Activated CD4-positive, alpha-beta memory T cell treated with anti-CD3 and anti-CD28 coated beads, Interleukin-2, amount 10 ng/mL, durations not matched to agents 7 days and 5 days (primary cell): ENCODE measurements around the gene ATP1B4. TPM values are rescaled to one million over a fixed set of nuclear protein-coding genes. Genes with fewer than 3 reads are reported as not detected.

Experiments used
- CTCF ChIA-PET: fragments of 350-600 bp; sonication (Branson Sonifier 250); formaldehyde crosslinking; loops from one replicate; lab custom pipeline; 2021; ENCODE audit warnings: antibody characterized with exemption, inconsistent platforms; lab: Charles Lee
- POLR2A ChIA-PET: fragments of 350-600 bp; sonication (Branson Sonifier 250); formaldehyde crosslinking; loops from one replicate; lab custom pipeline; 2021; ENCODE audit warnings: antibody characterized with exemption; lab: Charles Lee
- DNase-seq: peaks from one replicate; pipeline ENCODE4 v3.0.0-alpha.2; 2020
- H3K27ac Mint-ChIP-seq: one replicate; pipeline ENCODE4 v1.8.0; 2021; ENCODE audit warnings: mild to moderate bottlenecking, mixed read lengths
- H3K27me3 Mint-ChIP-seq: one replicate; pipeline ENCODE4 v1.8.0; 2021; ENCODE audit warnings: mixed read lengths
- H3K36me3 Mint-ChIP-seq: one replicate; pipeline ENCODE4 v1.8.0; 2021; ENCODE audit warnings: low read depth, mixed read lengths
- H3K4me1 Mint-ChIP-seq: one replicate; pipeline ENCODE4 v1.8.0; 2021; ENCODE audit warnings: mixed read lengths
- H3K4me3 Mint-ChIP-seq: one replicate; pipeline ENCODE4 v1.8.0; 2021; ENCODE audit warnings: mild to moderate bottlenecking, mixed read lengths
- H3K9me3 Mint-ChIP-seq: one replicate; pipeline ENCODE4 v1.8.0; 2021; ENCODE audit warnings: mixed read lengths
- total RNA-seq, 2 experiments: library from RNA; stranded (reverse); gene quantifications; one replicate each; pipeline ENCODE4 v1.2.3, GENCODE V29; 2021

ATP1B4 gene
- total RNA-seq, 2 experiments from 2014 or later, result not detected

DNA sequence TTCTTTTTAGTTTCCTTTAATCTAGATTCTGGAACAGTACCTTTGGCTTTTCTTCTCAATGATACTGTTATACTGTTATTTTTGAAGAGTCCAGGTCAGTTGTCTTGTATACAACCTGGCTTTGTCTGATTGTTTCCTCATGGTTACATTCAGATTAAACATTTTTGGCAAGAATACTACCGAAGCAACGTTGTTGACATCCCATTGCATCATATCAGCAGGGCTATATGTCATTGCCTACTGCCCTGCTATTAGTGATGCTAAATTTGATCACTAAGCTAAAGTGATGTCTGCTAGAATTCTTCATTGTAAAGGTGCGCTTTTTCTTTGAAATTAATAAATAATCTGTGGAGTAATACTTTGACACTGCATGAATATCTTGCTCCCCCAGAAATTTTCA, 5.8 kb upstream of the ATP1B4 start:
- Mint-ChIP-seq H3K9me3 (no peaks in the 10 kb centered on the region), H3K4me3 (no peak overlapping the region), H3K27me3 (no peaks in the 10 kb centered on the region), H3K36me3 (no peaks in the 10 kb centered on the region), H3K27ac (no peak overlapping the region), H3K4me1 (no peaks in the 10 kb centered on the region)
- DNase-seq, result no peak
- ChIA-PET CTCF (no interaction called here), POLR2A (no interaction called here)

DNA sequence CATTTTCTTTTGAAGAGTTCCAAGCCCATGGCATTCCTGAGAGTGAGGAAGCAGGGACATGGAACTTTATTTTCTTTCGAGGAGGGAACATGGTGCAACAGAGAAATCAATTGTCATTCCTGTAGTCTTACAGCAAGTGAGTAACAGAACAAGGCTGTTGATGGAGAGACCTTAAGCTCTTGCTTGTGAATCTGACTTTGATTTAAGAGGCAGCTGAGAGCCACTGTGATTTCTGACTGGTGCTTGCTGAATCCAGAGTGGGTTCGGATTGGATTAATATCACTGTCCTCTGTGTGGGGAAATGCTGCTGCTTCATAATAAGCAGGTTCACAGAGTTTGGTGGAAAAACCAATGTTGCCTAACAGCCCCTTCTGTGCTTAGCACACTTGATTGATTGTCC, 4.7 kb upstream of the ATP1B4 start:
- no peak overlapping the region for H3K4me3 Mint-ChIP-seq
- CTCF ChIA-PET, result no interaction called here
- no peaks in the 10 kb centered on the region for H3K9me3 Mint-ChIP-seq
- no peaks in the 10 kb centered on the region for H3K4me1 Mint-ChIP-seq
- DNase-seq, result no peak
- H3K36me3 Mint-ChIP-seq, result no peaks in the 10 kb centered on the region
- H3K27me3 Mint-ChIP-seq, result no peaks in the 10 kb centered on the region
- POLR2A ChIA-PET, result no interaction called here
- H3K27ac Mint-ChIP-seq, result no peak overlapping the region

DNA sequence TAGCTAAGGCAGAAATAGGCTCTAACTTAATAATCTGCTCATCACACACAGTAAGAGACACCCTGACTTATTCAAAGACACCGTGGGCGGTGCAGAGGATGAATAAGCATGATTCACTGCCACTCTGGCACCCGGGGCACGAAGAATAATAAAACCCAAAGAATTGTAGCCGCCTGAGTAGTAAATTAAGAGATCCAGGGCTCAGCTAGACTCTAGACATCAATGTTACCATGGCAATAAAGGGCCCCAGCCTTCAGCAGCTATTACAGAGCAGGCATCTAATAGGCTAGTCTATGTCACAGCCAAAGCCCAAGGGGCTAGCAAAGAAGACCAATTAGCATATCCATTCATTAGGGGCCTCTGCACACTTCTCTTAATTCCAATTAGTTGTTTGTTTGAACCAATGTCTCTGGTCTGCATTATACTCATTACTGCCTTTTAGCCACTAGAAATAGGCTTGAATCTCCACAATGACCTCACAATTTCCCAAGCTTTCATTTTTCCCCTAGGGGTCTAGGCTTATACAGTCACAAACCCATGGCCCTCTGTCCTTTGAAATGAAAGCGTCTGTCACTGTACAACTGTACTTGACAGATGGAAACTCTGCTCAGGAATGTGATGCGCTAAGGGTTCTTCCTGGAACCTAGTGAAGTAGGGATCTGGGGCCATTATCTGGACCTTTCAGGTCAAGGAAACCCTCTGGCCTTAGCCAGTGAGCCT, 3.0 kb upstream of the ATP1B4 start:
- Mint-ChIP-seq H3K4me1 (no peaks in the 10 kb centered on the region), H3K27ac (no peak overlapping the region), H3K9me3 (no peaks in the 10 kb centered on the region), H3K27me3 (no peaks in the 10 kb centered on the region), H3K4me3 (no peak overlapping the region), H3K36me3 (no peaks in the 10 kb centered on the region)
- no peak for DNase-seq
- ChIA-PET CTCF (no interaction called here), POLR2A (no interaction called here)

DNA sequence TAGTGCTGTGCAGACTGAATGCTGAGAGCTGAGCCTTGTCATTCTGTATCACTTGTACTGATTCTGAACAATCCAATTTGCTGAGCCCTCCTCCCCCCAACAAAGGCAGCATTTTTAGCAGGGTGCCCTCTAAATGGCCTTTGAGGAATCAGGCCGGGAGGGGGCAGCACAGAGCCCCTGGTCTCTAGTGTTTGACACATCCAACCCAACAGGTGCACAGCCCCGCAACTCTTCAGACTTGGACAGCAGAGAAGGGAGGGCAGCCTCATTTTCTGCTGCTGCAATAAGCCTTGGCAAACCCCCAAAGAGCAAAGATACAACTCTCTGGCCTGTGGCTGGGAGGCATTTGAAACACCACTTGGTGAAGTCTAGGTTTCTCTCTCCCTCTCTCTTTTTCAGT, 3.4 kb downstream of the ATP1B4 start:
- DNase-seq, result peak; percentile 53
- Mint-ChIP-seq H3K36me3 (no peaks in the 10 kb centered on the region), H3K27me3 (no peaks in the 10 kb centered on the region), H3K4me1 (no peaks in the 10 kb centered on the region), H3K9me3 (no peaks in the 10 kb centered on the region), H3K4me3 (no peak overlapping the region), H3K27ac (no peak overlapping the region)
- ChIA-PET POLR2A (no interaction called here), CTCF (interaction anchor here (0.6 to 2.0 kb wide), 4 partner anchors 100 to 1202 kb away, joined by 3 to 5 read pairs (median 3); no protein-coding TSS in a partner anchor)

DNA sequence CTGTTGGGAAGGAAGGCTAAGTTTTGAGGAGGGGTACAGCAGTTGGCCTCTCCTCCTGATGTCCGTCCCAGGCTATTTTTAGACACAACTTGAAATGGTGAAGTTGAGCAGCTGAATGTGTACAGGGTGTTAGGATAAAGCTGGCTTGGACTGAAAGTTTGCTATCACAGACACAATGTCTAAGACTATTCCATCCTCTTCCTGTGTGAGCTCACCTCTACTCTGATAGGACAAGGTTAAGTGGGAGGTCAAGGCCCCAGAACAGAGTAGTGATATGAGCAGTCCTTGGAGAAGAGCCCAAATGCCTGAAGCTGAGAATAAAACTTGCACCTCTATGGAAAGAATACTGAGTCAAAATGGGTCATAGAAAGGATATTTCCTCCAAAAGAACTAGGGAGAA, 4.1 kb downstream of the ATP1B4 start:
- no peak overlapping the region for H3K27ac Mint-ChIP-seq
- no peak overlapping the region for H3K4me3 Mint-ChIP-seq
- CTCF ChIA-PET, result interaction anchor here (2.0 kb wide), 1 partner anchor 100 kb away, joined by 5 read pairs; no protein-coding TSS in a partner anchor

DNA sequence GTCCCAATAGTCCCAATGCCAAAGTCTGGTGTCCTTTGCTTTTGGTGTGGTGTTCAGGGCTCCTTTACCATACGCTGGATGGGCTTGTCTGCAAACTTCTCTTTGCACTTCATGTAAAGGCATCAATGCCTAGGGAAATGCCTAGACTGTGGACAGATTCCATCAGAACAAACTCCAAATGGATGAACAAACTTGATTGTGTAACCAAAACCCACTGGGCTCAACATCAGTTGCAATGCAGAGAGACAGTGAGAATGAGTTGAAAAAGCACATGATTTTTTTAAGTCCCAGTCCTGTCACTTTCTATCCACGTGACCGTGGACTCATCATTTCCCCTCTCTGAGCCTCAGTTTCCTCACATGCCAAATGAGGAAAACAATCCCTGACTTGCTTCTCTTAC, 4.9 kb downstream of the ATP1B4 start:
- Mint-ChIP-seq H3K4me1 (no peaks in the 10 kb centered on the region), H3K4me3 (no peak overlapping the region), H3K27me3 (no peaks in the 10 kb centered on the region), H3K27ac (no peak overlapping the region), H3K9me3 (no peaks in the 10 kb centered on the region), H3K36me3 (no peaks in the 10 kb centered on the region)
- POLR2A ChIA-PET, result no interaction called here
- no peak for DNase-seq
- CTCF ChIA-PET, result no interaction called here

More for the DNA sequence above, 4.1 kb downstream of the ATP1B4 start:
- POLR2A ChIA-PET, result no interaction called here
- DNase-seq, result no peak
- Mint-ChIP-seq H3K36me3 (no peaks in the 10 kb centered on the region), H3K9me3 (no peaks in the 10 kb centered on the region), H3K4me1 (no peaks in the 10 kb centered on the region), H3K27me3 (no peaks in the 10 kb centered on the region)

DNA sequence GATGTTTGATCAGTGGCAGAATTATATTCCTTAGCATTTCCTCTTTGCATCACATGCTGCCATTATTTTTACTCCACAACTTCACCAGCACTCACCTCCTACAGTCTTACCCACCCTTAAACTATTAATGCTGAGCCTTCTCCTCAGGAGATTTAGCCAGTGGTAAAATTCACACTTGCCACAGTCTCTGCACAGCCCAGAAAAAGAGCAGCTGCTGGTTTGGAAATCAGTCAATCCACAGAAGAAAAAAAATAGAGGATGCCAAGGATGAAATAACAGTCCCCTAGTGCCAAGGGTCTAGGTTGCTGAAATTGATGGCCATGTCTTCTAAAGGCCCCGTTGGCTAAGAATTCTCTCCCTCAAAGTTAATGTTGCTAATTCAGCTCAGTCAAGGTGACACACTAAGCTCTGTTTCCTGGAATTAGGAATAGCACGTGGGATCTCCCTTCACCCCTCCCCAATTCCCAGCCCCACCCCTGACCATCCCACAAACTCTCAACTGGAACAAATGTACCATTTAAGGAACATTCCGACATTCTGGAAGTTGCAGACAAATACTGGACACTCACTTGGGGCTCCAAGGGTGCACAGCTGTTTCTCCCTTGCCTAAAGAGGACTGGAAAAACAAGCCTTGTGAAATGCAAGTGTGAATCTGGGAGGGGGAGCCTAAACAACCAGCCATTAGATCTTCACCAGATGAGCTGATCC, 5.7 kb downstream of the ATP1B4 start:
- Mint-ChIP-seq H3K4me3 (no peak overlapping the region), H3K27ac (no peak overlapping the region), H3K27me3 (no peaks in the 10 kb centered on the region), H3K9me3 (no peaks in the 10 kb centered on the region), H3K36me3 (no peaks in the 10 kb centered on the region), H3K4me1 (no peaks in the 10 kb centered on the region)
- ChIA-PET POLR2A (no interaction called here), CTCF (no interaction called here)
- DNase-seq, result no peak

DNA sequence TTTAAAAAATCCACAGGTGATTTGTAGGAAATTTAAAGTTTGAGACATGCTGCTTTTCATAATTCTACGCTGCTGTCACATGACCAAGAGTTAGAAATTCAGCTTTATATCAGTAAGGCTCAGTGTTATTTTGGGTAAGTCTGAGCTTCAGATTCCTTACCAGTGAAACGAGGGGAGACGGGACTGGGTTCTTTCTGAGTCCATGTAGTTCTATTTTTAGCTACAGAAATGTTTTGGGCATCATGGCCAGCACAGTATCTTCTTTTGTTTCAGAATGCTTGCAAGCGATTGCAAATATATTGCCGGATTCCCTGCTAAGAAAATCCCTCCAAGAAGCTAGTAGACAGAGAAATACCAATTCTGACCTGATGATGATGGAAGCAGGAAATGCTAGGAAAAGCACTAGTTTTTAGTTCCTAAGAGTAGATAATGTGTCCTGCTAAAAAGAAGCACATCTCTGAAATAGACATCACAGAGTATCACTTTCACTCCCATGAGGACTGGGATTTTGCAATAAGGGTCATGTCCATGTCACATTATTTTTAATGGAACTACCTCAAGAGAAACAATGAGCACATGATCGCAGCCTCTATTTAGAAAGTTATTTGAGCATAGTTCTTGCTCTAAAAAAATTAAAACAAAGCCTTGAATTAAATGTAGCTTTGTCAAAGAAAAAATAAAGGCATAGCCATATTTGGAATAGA, 10.9 kb downstream of the ATP1B4 start:
- no peaks in the 10 kb centered on the region for H3K27me3 Mint-ChIP-seq
- no peaks in the 10 kb centered on the region for H3K36me3 Mint-ChIP-seq
- no peak overlapping the region for H3K27ac Mint-ChIP-seq
- DNase-seq, result no peak
- ChIA-PET POLR2A (no interaction called here), CTCF (no interaction called here)
- H3K4me1 Mint-ChIP-seq, result no peaks in the 10 kb centered on the region
- no peak overlapping the region for H3K4me3 Mint-ChIP-seq
- H3K9me3 Mint-ChIP-seq, result no peaks in the 10 kb centered on the region

DNA sequence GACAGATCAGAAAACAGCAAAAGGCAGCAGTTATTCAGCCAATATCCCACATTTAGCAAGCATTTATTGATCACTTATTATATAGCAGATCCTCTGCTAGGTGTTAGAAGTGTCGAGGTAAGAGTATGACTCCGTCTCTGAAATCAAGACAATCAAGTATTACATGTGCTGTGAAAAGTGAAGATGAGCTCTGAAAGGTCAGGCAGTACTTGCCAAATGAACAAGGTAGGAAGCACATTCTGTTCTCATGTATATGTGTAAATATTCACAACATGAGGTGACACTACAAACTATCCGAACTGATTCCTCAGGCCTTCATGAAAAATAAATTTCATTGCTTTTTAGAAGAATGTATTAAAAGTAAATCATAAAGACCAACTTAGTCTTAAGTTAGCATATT, 15.3 kb downstream of the ATP1B4 start:
- ChIA-PET CTCF (interaction anchor here (0.7 to 1.7 kb wide), 3 partner anchors 73 to 163 kb away, joined by 3 to 5 read pairs (median 3); no protein-coding TSS in a partner anchor), POLR2A (no interaction called here)
- H3K4me3 Mint-ChIP-seq, result no peak overlapping the region

DNA sequence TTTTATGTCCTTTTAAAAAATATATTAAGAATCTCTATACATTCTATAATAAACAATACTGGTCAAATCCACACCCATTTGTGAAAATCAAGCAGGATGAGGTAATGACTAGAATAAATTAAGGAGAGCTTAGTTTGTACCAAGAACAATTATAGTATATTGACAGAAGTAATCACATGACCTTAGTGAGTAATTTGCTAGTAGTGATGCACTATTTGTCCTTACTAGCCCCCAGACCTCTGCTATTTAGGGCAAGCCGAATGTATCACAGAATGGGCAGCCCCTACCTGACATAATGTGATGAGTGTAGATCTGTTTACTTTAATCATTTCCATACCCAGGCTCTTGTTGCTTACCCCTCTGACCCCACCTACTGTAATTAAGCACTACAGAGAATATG, 15.8 kb downstream of the ATP1B4 start:
- Mint-ChIP-seq H3K4me1 (peaks cover 9% of the 10 kb centered on the region), H3K9me3 (no peaks in the 10 kb centered on the region), H3K4me3 (no peak overlapping the region), H3K27me3 (peaks cover 7% of the 10 kb centered on the region), H3K27ac (no peak overlapping the region), H3K36me3 (no peaks in the 10 kb centered on the region)
- POLR2A ChIA-PET, result no interaction called here
- no peak for DNase-seq
- CTCF ChIA-PET, result interaction anchor here (0.7 to 1.7 kb wide), 2 partner anchors 97 to 164 kb away, joined by 3 to 5 read pairs; no protein-coding TSS in a partner anchor

More for the DNA sequence above, 15.3 kb downstream of the ATP1B4 start:
- H3K27me3 Mint-ChIP-seq, result peaks cover 7% of the 10 kb centered on the region
- H3K9me3 Mint-ChIP-seq, result no peaks in the 10 kb centered on the region
- no peak for DNase-seq
- H3K4me1 Mint-ChIP-seq, result peaks cover 9% of the 10 kb centered on the region
- H3K36me3 Mint-ChIP-seq, result no peaks in the 10 kb centered on the region
- H3K27ac Mint-ChIP-seq, result no peak overlapping the region

DNA sequence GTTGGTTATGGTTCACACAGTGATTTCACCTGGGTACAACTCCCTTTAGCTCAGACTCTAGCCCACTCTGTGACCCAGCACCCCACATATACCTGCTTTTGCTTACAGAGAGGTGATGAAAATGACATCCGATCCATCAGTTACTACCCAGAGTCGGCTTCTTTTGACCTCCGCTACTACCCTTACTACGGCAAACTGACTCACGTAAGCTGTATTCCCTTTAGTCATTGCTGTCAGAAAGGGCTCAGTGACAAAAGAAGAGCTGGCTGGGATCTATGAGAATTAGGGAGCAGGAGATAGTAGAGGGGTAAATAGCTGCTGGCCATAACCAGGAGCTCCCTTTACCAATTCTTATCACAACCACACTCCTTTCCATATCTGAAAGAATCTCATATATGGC, 16.7 kb downstream of the ATP1B4 start:
- no peak overlapping the region for H3K4me3 Mint-ChIP-seq
- ChIA-PET POLR2A (no interaction called here), CTCF (interaction anchor here (1.2 kb wide), 1 partner anchor 74 kb away, joined by 3 read pairs; no protein-coding TSS in a partner anchor)
- peaks cover 10% of the 10 kb centered on the region for H3K27me3 Mint-ChIP-seq
- H3K27ac Mint-ChIP-seq, result no peak overlapping the region
- DNase-seq, result no peak
- peaks cover 9% of the 10 kb centered on the region for H3K4me1 Mint-ChIP-seq
- H3K9me3 Mint-ChIP-seq, result no peaks in the 10 kb centered on the region
- no peaks in the 10 kb centered on the region for H3K36me3 Mint-ChIP-seq

DNA sequence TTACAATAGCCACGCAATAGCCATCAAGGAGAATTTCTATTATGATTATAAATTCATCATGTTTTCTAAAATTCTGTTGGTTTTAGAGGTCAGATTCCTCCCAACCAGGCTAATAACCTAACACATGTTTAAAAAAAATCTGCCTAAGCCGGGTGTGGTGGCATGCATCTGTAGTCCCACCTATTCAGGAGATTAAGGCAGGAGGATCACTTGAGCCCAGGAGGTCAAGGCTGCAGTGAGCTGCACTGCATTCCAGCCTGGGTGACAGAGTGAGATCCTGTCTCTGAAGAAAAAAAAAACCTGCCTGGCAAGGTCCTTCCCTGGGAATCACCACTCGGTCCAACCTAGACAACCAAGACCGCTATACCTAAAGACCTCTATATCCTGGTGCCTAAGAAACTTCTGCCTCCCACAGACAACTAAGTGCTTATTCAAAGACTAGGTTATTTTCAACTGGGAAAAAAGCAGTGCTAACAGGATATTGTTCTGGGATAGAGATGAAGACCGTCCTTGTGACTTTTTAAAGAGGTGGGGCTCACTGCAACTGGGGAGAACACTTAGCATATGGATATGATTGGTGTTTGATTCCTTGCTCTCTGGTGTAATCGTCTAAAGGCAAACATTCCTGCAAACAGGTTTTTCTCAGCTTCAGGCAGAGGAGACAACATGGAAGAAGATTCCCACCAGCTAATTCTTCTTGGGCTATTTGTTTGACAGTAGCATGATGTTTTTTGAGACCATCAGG, 18.2 kb downstream of the ATP1B4 start:
- peaks cover 10% of the 10 kb centered on the region for H3K27me3 Mint-ChIP-seq
- POLR2A ChIA-PET, result no interaction called here

More for the DNA sequence above, 18.2 kb downstream of the ATP1B4 start:
- Mint-ChIP-seq H3K36me3 (no peaks in the 10 kb centered on the region), H3K4me3 (no peak overlapping the region), H3K9me3 (no peaks in the 10 kb centered on the region), H3K27ac (no peak overlapping the region), H3K4me1 (peaks cover 9% of the 10 kb centered on the region)
- no peak for DNase-seq
- CTCF ChIA-PET, result interaction anchor here (2.2 kb wide), 1 partner anchor 73 kb away, joined by 16 read pairs; no protein-coding TSS in a partner anchor
